ENCODE data around the gene DPP7.

DNA sequence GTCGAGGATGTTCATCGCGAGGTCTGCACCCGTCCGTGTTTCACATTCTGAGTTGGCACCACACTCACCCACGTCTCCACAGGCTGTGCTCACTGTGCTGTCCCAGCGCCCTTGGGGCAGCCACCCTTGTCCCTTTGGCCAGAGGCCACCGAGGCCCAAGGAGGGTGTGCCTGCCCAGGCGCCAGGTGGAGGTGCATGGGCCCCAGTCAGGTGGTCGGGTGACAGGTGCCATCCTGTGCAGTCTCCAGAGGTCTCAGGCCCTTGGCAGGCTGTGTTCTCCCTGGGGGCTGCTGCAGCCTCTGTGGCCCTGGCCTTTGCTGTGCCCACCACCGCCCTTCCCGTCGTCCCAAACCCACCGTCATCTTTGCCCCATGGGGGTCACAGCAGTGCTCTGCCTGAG lies 15.3 kb downstream of the DPP7 start:
- TF ChIP-seq CTCF (IDR thresholded peaks at IDR 0.05; ENCODE audit: control extremely low read depth in 1 of 3, insufficient read depth in 1 of 3, low read depth in 1 of 3, low read length in 3 of 3), result no peak
- TF ChIP-seq ZNF274 (IDR thresholded peaks at IDR 0.05; ENCODE audit: borderline replicate concordance, extremely low read depth, low read length), result no peak
- TF ChIP-seq CEBPB (IDR thresholded peaks at IDR 0.05; ENCODE audit: low read depth, low read length), result no peak
